ENCODE measurements around the gene MYO1E.
"Not testable (repeated sequence)": the region's sequence is repeated elsewhere in the genome, so short reads cannot be mapped to it uniquely, and the experiment has no call there.

MYO1E gene

DNA sequence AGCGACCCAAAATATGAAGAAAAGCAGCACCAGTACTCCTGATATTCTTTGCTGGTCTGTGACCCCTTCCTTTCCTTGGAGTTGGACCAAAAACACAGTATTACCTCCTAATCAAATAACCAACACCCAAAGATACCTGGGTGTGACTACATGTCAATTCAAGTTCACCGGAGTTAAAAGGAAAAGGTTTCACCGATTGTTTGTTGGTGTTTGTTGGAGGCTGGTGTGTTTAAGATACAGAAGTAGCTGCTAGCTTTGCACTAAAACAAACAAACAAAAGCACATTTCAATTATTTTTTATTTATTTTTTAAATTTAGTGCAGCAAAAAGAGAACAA, 81.5 kb downstream of the MYO1E start:
- no peak for DNase-seq (ENCODE audit: low read depth)

GRCh38 chr15:59290295-59291212, 82.1 kb downstream of the MYO1E start:
- no peak for DNase-seq (ENCODE audit: low read depth)

- DNase-seq (ENCODE audit: low read depth): no peak
Measured at GRCh38 chr15:59289574-59289973, 83.1 kb downstream of the MYO1E start.

- no peak for DNase-seq (ENCODE audit: low read depth)
Measured at GRCh38 chr15:59283717-59284391, 88.8 kb downstream of the MYO1E start.

GRCh38 chr15:59282515-59283337, 89.9 kb downstream of the MYO1E start:
- DNase-seq (ENCODE audit: low read depth): no peak

DNA sequence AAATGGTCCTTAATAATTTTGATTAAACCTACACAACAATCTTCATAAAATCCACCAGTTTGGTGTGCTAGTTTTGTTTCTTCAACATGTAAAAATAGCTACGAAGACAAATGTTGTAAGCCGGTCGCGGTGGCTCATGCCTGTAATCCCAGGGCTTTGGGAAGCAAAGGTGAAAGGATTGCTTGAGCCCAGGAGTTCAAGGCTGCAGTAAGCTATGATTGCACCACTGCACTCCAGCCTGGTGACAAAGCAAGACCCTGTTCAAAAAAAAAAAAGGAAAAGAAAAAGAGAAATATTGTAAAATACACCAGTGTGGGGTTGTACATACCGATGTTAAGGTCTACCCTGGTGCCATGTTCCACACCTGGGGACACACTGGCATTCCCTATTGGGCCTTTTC, 91.0 kb downstream of the MYO1E start:
- no peak for DNase-seq (ENCODE audit: low read depth)

DNA sequence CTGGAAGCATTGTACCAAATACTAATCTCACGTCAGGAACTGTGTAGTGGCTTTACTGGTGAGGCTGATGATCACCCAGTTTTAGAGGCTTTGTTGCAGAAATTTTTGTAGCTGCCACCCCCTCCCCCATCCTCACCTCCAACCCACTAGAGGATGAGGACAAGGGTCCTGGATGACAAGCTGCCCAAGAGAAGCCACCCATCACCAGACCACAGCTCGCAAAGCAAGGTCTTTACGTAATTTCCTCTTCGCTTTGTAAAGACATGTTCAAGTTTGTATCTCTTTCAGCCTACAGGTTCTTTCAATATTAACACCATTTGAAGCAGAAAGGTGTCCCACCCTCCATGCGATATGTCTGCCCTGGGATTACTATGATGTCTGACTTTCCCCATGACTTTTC, 91.8 kb downstream of the MYO1E start:
- no peak for DNase-seq (ENCODE audit: low read depth)

- not testable (repeated sequence) for DNase-seq (ENCODE audit: low read depth)
Measured at GRCh38 chr15:59280292-59280691, 92.4 kb downstream of the MYO1E start.

DNA sequence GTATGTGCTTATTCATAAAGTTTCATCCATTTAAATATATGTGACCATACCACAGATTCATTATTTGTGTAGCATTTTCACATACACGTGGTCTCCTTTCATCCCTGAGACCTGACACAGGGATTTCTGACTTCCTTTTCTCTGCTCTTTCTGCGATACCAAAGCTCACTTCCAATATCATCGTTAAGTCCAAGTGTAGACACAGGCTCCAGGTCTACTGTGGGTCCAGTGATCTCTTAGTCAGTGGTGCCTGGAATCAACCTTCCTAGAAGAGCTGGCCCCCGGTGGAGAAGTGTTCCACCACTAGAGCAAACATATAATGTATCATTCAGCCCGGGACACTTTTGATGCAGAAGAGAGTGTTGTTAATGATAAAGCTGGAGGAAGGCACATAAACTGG, 93.6 kb downstream of the MYO1E start:
- no peak for DNase-seq (ENCODE audit: low read depth)

DNA sequence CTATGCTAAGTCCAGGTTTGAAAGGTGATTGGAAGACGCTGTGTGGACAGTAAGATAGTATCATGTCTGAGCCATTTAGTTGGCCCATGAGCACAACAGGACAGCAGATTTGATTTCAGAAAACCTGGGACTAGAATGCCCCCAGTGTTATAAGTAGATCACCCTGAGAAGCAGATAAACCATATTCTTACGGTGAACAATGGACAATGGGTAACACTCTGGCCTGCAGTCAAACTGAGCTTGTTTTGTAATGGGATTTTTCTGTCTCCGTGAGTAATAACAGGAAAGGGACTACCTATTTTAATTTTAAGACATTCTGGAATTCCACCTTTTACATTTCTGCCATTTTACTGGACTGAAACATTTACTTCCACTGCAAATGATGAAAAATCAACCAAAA, 94.6 kb downstream of the MYO1E start:
- no peak for DNase-seq (ENCODE audit: low read depth)

GRCh38 chr15:59276225-59277178, 96.2 kb downstream of the MYO1E start:
- DNase-seq (ENCODE audit: low read depth): no peak

DNA sequence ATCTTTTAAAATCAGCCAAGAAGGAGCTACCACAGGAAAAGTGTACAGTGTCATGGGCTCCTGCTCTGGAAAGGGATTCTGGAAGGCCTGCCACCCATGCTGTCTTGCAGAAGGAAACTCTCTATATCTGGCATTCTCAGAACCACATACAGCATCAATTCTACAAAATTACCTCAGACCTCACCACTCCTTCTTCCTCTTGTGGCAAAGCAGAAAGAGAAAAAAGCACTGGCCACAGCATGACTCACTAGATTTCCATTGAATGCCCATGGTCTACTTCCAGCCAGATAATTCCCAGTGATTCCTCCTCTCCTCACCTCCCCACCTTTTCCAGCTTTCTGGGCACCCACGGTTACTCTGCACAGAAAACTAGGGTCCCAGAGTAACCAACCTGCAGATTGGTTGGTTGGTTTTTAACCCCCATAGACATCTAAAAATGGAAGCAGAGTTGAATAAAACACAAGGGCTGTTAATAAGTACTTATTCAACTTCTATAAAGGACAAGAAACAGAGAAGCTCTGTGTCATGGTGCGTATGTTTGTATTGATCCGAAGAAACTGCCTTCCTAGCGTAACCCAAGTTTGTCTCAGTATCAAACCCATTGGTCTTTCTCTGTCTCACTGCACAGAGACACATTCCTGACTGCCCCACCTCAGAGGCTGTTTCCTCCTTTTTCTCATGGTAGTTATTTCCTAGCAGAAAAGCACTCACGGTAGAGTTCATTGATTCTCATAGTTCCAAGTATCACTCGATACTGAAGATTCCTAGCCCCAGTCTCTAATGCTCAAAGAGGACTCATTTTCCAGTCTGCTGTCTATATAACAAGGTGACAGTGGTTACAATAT, 98.3 kb downstream of the MYO1E start:
- DNase-seq (ENCODE audit: low read depth): no peak

DNA sequence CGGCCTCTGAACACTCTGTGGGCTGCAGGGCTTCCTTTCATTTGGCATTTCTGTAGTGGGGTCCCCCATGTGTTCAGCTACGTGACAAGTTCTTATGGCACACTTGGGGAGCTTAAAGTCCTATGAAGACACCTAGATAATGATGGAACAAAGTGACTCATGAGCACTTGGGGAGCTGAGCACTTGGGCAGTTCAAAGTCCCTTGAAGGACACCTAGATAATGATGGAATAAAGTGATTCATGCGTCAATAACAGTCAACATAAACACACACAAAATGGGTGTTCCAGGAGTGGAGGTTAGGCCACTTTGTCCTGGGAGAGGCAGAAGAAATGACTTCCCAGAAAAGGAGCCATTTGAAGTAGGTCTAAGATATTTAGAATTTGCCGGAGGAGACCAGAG, 99.4 kb downstream of the MYO1E start:
- no peak for DNase-seq (ENCODE audit: low read depth)

- no peak for DNase-seq (ENCODE audit: low read depth)
Measured at GRCh38 chr15:59271595-59272201, 101.0 kb downstream of the MYO1E start.

DNA sequence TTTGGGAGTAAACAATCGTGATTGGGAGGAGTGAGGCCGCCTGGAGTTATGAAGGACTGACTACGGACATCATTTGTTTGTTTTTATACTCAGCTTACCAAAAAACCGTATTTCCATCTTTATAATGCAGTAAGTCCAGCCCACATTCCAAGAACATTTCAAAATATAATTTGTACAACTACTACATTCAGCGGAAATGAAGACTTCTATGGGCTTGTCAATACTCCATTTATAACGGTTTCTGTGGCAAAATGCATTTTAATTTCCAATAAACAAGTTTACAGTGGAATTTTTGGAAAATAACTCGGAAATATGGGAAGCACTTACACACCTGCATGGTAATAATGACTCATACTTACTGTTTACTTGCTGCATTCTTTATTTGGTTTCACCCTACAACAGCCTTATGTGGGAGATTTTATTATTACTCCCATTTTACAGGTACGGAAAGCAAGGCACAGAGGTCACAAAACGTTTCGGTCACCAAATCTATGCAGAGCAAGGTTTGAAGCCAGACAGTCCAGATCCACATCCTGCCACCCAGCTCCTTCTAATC, 103.7 kb downstream of the MYO1E start:
- no peak for DNase-seq (ENCODE audit: low read depth)

GRCh38 chr15:59268168-59268851, 104.4 kb downstream of the MYO1E start:
- no peak for DNase-seq (ENCODE audit: low read depth)

DNA sequence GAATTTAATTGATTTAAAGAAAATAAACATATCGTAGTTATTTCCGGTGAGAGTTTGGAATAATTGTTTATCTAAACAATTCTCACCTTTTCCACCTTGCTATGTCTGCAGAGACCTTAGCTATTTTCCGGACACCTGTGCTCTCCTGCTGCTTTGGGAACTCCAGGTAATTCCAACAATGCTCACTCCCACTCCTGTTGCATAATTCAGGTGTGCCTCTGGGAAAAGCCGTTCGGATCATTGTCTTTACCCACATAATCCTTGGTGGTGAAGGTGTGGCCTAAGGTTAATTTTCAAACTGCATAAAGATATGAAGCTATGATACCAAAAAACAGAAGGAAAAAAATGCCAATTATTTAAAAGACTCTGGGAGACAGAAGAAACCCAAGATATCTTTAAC, 106.6 kb downstream of the MYO1E start:
- DNase-seq (ENCODE audit: low read depth): no peak

GRCh38 chr15:59262316-59262715, 110.4 kb downstream of the MYO1E start:
- DNase-seq (ENCODE audit: low read depth): no peak

DNA sequence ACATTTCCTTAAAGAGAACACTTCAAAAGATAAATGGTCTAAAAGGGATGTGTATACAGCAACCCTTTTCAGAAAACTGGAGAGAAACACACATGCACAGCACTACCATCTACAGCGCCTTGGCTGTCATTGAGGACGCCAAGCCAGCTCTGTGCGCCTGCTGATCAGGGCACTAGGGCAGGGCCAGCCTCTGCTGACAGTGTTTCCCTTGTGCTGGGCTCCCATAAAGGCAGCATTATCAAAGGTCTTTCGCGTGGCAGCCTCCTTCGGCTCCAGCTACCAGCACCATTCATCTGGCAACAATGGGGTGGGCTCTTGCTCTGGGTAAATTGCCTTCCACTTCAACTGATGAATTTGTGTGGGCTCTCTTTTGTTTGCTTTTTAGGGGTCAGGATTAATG, 112.6 kb downstream of the MYO1E start:
- no peak for DNase-seq (ENCODE audit: low read depth)
